Karpas-422 (cell line): ENCODE results near the gene SV2C. TPM values are rescaled to one million over a fixed set of nuclear protein-coding genes. Genes with fewer than 3 reads are reported as not detected.
"Not testable (repeated sequence)": the region's sequence is repeated elsewhere in the genome, so short reads cannot be mapped to it uniquely, and the experiment has no call there.

ENCODE experiments used
- DNase-seq: peaks from one replicate; pipeline ENCODE4 v3.0.0-alpha.2; 2015
- H2AFZ ChIP-seq: fragments of 200-600 bp; sonication (generic); 2 replicates; pipeline ENCODE4 v1.6.1; 2014; ENCODE audit warnings: antibody characterized with exemption, low read length, mixed read lengths
- H3K27ac ChIP-seq: fragments of 200-600 bp; sonication (generic); 2 replicates; pipeline ENCODE4 v1.5.1; 2014; ENCODE audit warnings: mild to moderate bottlenecking, low read length, moderate library complexity
- H3K27me3 ChIP-seq: fragments of 200-600 bp; sonication (generic); 2 replicates; pipeline ENCODE4 v1.6.1; 2014; ENCODE audit warnings: low read length, mixed read lengths
- H3K36me3 ChIP-seq: fragments of 200-600 bp; sonication (generic); 2 replicates; pipeline ENCODE4 v1.6.1; 2014; ENCODE audit warnings: low read length, mixed read lengths; ENCODE audit not compliant: insufficient read depth
- H3K4me1 ChIP-seq: fragments of 200-600 bp; sonication (generic); 2 replicates; pipeline ENCODE4 v1.6.1; 2014; ENCODE audit warnings: mild to moderate bottlenecking, low read length, mixed read lengths
- H3K4me2 ChIP-seq: fragments of 200-600 bp; sonication (generic); 2 replicates; pipeline ENCODE4 v1.6.1; 2014; ENCODE audit warnings: low read length, low read depth, mild to moderate bottlenecking; ENCODE audit not compliant: poor library complexity, severe bottlenecking
- H3K4me3 ChIP-seq: fragments of 200-600 bp; sonication (generic); 2 replicates; pipeline ENCODE4 v1.5.1; 2014; ENCODE audit warnings: mild to moderate bottlenecking, antibody characterized with exemption, low read length, mixed read lengths
- H3K79me2 ChIP-seq: fragments of 200-600 bp; sonication (generic); 2 replicates; pipeline ENCODE4 v1.6.1; 2014; ENCODE audit warnings: mild to moderate bottlenecking, low read length, mixed read lengths
- H3K9ac ChIP-seq: fragments of 200-600 bp; sonication (generic); 2 replicates; pipeline ENCODE4 v1.6.0; 2014; ENCODE audit warnings: low read length
- H3K9me2 ChIP-seq: fragments of 200-600 bp; sonication (generic), shearing (Covaris generic); replicated peaks from 2 replicates; pipeline ENCODE4 v1.6.0; 2014; ENCODE audit warnings: mild to moderate bottlenecking, low read length, moderate library complexity; ENCODE audit not compliant: insufficient read depth
- H3K9me3 ChIP-seq: fragments of 300-700, 200-600 bp; sonication (generic); 2 replicates; pipeline ENCODE4 v1.6.1; 2014; ENCODE audit warnings: low read length, mixed read lengths
- H4K20me1 ChIP-seq: fragments of 200-600 bp; sonication (generic); 2 replicates; pipeline ENCODE4 v1.6.1; 2014; ENCODE audit warnings: mild to moderate bottlenecking, antibody characterized with exemption, low read length, low read depth; ENCODE audit not compliant: insufficient read depth
- total RNA-seq: library from RNA; depleted of rRNA; stranded (reverse); fragments of >200 nt; shearing (Covaris generic); gene quantifications from 2 replicates; pipeline ENCODE4 v1.2.3, GENCODE V29; 2014; ENCODE audit warnings: low replicate concordance

The SV2C gene
- total RNA-seq, 1 experiment from 2014 or later = not detected

- Histone ChIP-seq H3K4me1 (no peaks in the 10 kb centered on the region), H4K20me1 (no peaks in the 10 kb centered on the region), H3K79me2 (no peaks in the 10 kb centered on the region), H2AFZ (no peak overlapping the region), H3K9me2 (no peaks in the 10 kb centered on the region), H3K27me3 (no peaks in the 10 kb centered on the region), H3K36me3 (no peaks in the 10 kb centered on the region), H3K9ac (no peak overlapping the region), H3K9me3 (no peaks in the 10 kb centered on the region), H3K27ac (no peak overlapping the region), H3K4me2 (no peak overlapping the region), H3K4me3 (no peak overlapping the region)
- DNase-seq = no peak
Observed at GRCh38 chr5:76333571-76333970, 250.4 kb downstream of the SV2C start.

- no peak for DNase-seq
- H4K20me1 ChIP-seq = no peaks in the 10 kb centered on the region
- H3K9me2 ChIP-seq = no peaks in the 10 kb centered on the region
- H3K9me3 ChIP-seq = no peaks in the 10 kb centered on the region
- no peak overlapping the region for H3K4me3 ChIP-seq
- H3K27ac ChIP-seq = no peak overlapping the region
- H3K27me3 ChIP-seq = no peaks in the 10 kb centered on the region
- no peak overlapping the region for H3K9ac ChIP-seq
- no peak overlapping the region; the same call in 1 of the 2 replicates for H2AFZ ChIP-seq
- H3K79me2 ChIP-seq = no peaks in the 10 kb centered on the region
- no peak overlapping the region for H3K4me2 ChIP-seq
- H3K36me3 ChIP-seq = no peaks in the 10 kb centered on the region
- no peaks in the 10 kb centered on the region for H3K4me1 ChIP-seq
Observed at GRCh38 chr5:76334574-76334973, 251.4 kb downstream of the SV2C start.

- not testable (repeated sequence) for H3K27me3 ChIP-seq, H3K4me3 ChIP-seq, H3K36me3 ChIP-seq, H3K79me2 ChIP-seq, H3K9me3 ChIP-seq, H4K20me1 ChIP-seq, H3K9ac ChIP-seq, H3K9me2 ChIP-seq, H2AFZ ChIP-seq, H3K27ac ChIP-seq, DNase-seq, H3K4me2 ChIP-seq, H3K4me1 ChIP-seq
Observed at GRCh38 chr5:76335451-76335850, 252.3 kb downstream of the SV2C start.

DNA sequence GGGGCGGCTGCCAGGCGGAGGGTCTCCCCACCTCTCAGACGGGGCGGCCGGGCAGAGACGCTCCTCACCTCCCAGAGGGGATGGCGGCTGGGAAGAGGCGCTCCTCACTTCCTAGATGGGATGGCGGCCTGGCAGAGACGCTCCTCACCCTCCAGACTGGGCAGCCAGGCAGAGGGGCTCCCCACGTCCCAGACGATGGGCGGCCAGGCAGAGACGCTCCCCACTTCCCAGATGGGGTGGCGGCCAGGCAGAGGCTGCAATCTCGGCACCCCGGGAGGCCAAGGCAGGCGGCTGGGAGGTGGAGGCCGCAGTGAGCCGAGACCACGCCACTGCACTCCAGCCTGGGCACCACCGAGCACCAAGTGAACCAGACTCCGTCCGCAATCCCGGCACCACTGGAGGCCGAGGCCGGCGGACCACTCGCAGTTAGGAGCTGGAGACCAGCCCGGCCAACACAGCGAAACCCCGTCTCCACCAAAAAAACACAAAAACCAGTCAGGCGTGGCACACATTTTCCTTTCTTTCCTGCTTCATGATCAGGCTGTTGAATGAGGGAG lies 253.1 kb downstream of the SV2C start:
- not testable (repeated sequence) for H3K9me2 ChIP-seq, H3K79me2 ChIP-seq, H3K27ac ChIP-seq, H3K4me1 ChIP-seq, H3K9me3 ChIP-seq, DNase-seq, H4K20me1 ChIP-seq, H3K4me3 ChIP-seq, H2AFZ ChIP-seq, H3K4me2 ChIP-seq, H3K27me3 ChIP-seq, H3K9ac ChIP-seq, H3K36me3 ChIP-seq

- no peak overlapping the region for H3K27ac ChIP-seq
- H4K20me1 ChIP-seq = no peaks in the 10 kb centered on the region
- H3K36me3 ChIP-seq = no peaks in the 10 kb centered on the region
- H3K27me3 ChIP-seq = no peaks in the 10 kb centered on the region
- no peaks in the 10 kb centered on the region for H3K79me2 ChIP-seq
- DNase-seq = peak; percentile 65
- no peak overlapping the region for H3K9ac ChIP-seq
- no peaks in the 10 kb centered on the region for H3K9me2 ChIP-seq
- H2AFZ ChIP-seq = no peak overlapping the region
- no peaks in the 10 kb centered on the region for H3K9me3 ChIP-seq
- H3K4me2 ChIP-seq = no peak overlapping the region
- no peaks in the 10 kb centered on the region for H3K4me1 ChIP-seq
- no peak overlapping the region for H3K4me3 ChIP-seq
Observed at GRCh38 chr5:76337953-76338451, 254.8 kb downstream of the SV2C start.

GRCh38 chr5:76339919-76340318 lies 256.7 kb downstream of the SV2C start:
- Histone ChIP-seq H3K9me2 (no peaks in the 10 kb centered on the region), H3K27ac (no peak overlapping the region), H2AFZ (no peak overlapping the region), H3K4me1 (no peaks in the 10 kb centered on the region), H3K79me2 (no peaks in the 10 kb centered on the region), H3K9me3 (no peaks in the 10 kb centered on the region), H3K4me3 (no peak overlapping the region), H3K27me3 (no peaks in the 10 kb centered on the region), H3K4me2 (no peak overlapping the region), H3K9ac (no peak overlapping the region), H4K20me1 (no peaks in the 10 kb centered on the region), H3K36me3 (no peaks in the 10 kb centered on the region)
- no peak for DNase-seq

GRCh38 chr5:76341651-76342334 lies 258.6 kb downstream of the SV2C start:
- no peaks in the 10 kb centered on the region for H3K4me1 ChIP-seq
- DNase-seq = no peak
- H3K27me3 ChIP-seq = no peaks in the 10 kb centered on the region
- H3K9ac ChIP-seq = no peak overlapping the region
- H2AFZ ChIP-seq = no peak overlapping the region; the same call in 1 of the 2 replicates
- no peak overlapping the region for H3K4me2 ChIP-seq
- no peaks in the 10 kb centered on the region for H4K20me1 ChIP-seq
- H3K9me2 ChIP-seq = no peaks in the 10 kb centered on the region
- H3K79me2 ChIP-seq = no peaks in the 10 kb centered on the region
- H3K27ac ChIP-seq = no peak overlapping the region
- H3K36me3 ChIP-seq = no peaks in the 10 kb centered on the region
- no peak overlapping the region for H3K4me3 ChIP-seq
- no peaks in the 10 kb centered on the region for H3K9me3 ChIP-seq

- H3K27me3 ChIP-seq = no peaks in the 10 kb centered on the region
- H3K4me3 ChIP-seq = no peak overlapping the region
- no peak for DNase-seq
- no peaks in the 10 kb centered on the region for H3K79me2 ChIP-seq
- no peaks in the 10 kb centered on the region for H3K9me3 ChIP-seq
- no peak overlapping the region for H3K9ac ChIP-seq
- no peaks in the 10 kb centered on the region for H3K4me1 ChIP-seq
- no peaks in the 10 kb centered on the region for H3K36me3 ChIP-seq
- no peak overlapping the region; the same call in 1 of the 2 replicates for H2AFZ ChIP-seq
- H3K9me2 ChIP-seq = no peaks in the 10 kb centered on the region
- H4K20me1 ChIP-seq = no peaks in the 10 kb centered on the region
- H3K4me2 ChIP-seq = no peak overlapping the region
- H3K27ac ChIP-seq = no peak overlapping the region
Observed at GRCh38 chr5:76342474-76342873, 259.3 kb downstream of the SV2C start.
